Body of pancreas (tissue), 4 donors: Measurements from ENCODE around the gene RBP2.

Source experiments
- POLR2A ChIP-seq, 3 donors: fragments of 450-650 bp; IDR thresholded peaks; one replicate each; pipeline ENCODE4 v1.6.1; 2016; ENCODE audit warnings: antibody characterized with exemption in 3 of 3, mild to moderate bottlenecking in 2 of 3
- TF ChIP-seq, protein P1 (sequence below), 7 experiments: fragments of 450-650 bp in 4 of 7; fragments of 200-600 bp in 3 of 7; sonication (generic) in 3 of 7; IDR thresholded peaks; one replicate each; pipeline ENCODE4 v1.5.1; 2016 to 2019; ENCODE audit warnings: antibody characterized with exemption in 7 of 7

DNA sequence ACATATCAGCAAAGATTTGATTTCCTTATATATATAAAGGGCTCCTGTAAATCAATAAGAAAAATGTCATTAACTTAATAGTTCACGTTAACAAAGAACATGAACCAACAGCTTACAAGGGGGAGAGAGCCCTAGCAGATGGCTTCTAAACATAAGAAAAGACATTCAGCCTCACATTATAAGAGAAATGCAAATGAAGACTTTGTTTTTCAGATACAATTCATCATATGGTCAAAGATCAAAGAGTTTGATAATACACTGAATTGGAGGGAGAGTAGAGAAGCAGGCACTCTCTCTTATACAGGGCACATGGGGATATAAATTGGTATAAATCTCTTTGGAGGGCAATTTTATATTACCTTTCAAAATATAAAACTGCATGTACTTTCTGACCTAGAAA, 21.1 kb downstream of the RBP2 start:
- TF ChIP-seq, protein P1, sequence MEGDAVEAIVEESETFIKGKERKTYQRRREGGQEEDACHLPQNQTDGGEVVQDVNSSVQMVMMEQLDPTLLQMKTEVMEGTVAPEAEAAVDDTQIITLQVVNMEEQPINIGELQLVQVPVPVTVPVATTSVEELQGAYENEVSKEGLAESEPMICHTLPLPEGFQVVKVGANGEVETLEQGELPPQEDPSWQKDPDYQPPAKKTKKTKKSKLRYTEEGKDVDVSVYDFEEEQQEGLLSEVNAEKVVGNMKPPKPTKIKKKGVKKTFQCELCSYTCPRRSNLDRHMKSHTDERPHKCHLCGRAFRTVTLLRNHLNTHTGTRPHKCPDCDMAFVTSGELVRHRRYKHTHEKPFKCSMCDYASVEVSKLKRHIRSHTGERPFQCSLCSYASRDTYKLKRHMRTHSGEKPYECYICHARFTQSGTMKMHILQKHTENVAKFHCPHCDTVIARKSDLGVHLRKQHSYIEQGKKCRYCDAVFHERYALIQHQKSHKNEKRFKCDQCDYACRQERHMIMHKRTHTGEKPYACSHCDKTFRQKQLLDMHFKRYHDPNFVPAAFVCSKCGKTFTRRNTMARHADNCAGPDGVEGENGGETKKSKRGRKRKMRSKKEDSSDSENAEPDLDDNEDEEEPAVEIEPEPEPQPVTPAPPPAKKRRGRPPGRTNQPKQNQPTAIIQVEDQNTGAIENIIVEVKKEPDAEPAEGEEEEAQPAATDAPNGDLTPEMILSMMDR (IDR thresholded peaks at IDR 0.05), result no peak
- no peak for TF ChIP-seq POLR2A (IDR thresholded peaks at IDR 0.05)
